Effector memory CD4-positive, alpha-beta T cell (primary cell): ENCODE data around the gene PTPRR.

Source experiments
- DNase-seq, 3 donors: peaks; one replicate each; pipeline ENCODE4 v3.0.0-alpha.2; 2020
- H3K27ac ChIP-seq: 2 replicates; pipeline ENCODE4 v1.7.0; 2013; ENCODE audit warnings: mild to moderate bottlenecking, low read length, moderate library complexity; ENCODE audit not compliant: insufficient read depth, poor library complexity, severe bottlenecking
- H3K27me3 ChIP-seq: replicated peaks from 2 replicates; pipeline ENCODE4 v1.7.0; 2013; ENCODE audit warnings: mild to moderate bottlenecking, low read length; ENCODE audit not compliant: insufficient read depth, control insufficient read depth, poor library complexity, severe bottlenecking
- H3K36me3 ChIP-seq: 2 replicates; pipeline ENCODE4 v1.7.0; 2013; ENCODE audit warnings: mild to moderate bottlenecking, low read length, moderate library complexity; ENCODE audit not compliant: control insufficient read depth, insufficient read depth
- H3K4me1 ChIP-seq: 2 replicates; pipeline ENCODE4 v1.7.0; 2013; ENCODE audit warnings: low read length, mild to moderate bottlenecking; ENCODE audit not compliant: control insufficient read depth, insufficient read depth, poor library complexity, severe bottlenecking
- H3K4me3 ChIP-seq: 2 replicates; pipeline ENCODE4 v1.7.0; 2013; ENCODE audit warnings: low read length, low read depth, mild to moderate bottlenecking; ENCODE audit not compliant: insufficient read depth, poor library complexity, severe bottlenecking
- H3K9me3 ChIP-seq: 2 replicates; pipeline ENCODE4 v1.7.0; 2013; ENCODE audit warnings: mild to moderate bottlenecking, low read length, moderate library complexity; ENCODE audit not compliant: control insufficient read depth

The PTPRR gene

DNA sequence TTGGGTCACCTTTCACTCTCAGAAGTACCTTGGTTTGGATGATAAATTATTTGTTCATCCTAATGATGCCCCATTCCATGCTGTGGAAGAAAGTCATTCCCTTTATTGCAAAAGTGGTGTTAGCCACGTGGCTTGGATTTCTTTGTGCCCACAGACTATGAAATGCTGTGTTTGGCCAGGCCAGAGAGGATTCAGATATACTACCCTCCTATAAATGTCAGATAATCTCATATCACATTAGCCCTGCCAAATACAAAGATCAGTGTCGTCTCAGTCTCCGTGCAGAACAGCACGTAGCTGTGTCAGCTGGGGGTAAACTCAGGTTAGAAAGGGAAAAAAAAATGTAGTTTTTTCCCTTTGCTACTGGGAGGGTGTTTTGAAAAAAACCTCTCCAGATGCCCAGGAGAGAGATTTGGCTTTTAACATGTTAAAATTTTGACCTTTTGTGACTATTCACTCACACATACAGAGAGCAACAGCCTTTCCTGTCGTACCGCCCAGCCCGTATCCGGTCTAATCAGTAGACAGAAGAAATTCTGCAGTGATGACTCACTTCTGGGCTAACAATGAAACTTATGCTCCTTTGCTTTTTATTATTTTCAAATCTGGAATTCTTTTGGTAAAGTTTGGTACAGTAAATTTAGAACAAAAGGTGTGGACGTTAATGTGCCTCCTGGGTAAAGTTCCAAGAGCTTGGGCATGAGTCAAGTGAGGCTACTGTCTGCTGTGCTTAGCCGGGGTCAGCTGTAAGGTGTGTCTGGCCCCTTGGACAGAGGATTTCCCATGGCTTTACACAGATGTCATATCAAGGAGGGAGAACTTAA is 274.8 kb downstream of the PTPRR start:
- Histone ChIP-seq H3K27ac (no peak overlapping the region), H3K36me3 (no peaks in the 10 kb centered on the region), H3K4me3 (no peak overlapping the region), H3K9me3 (no peaks in the 10 kb centered on the region), H3K27me3 (no peaks in the 10 kb centered on the region), H3K4me1 (no peaks in the 10 kb centered on the region)
- DNase-seq = no peak

DNA sequence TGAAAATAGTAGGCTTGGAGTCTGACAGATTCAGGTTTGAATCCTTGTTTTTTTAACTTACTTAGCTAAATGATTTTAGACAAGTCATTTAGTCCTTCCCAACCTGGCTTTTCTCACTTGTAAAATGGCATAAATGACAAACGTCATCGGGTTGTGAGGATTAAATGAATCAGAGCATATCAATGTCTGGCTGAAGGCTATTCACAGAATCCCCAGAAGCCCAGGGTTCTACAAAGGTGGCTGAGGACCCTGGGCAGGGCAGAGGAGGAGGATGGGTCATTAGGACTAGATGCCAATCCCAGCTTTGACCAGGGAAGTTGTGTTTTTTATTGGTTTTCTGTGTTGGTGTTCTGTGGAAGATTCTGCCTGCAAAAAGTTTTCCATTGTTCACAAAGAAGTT is 275.7 kb downstream of the PTPRR start:
- no peak overlapping the region for H3K27ac ChIP-seq
- H3K9me3 ChIP-seq = no peaks in the 10 kb centered on the region
- H3K4me1 ChIP-seq = no peaks in the 10 kb centered on the region
- DNase-seq = no peak
- no peak overlapping the region for H3K4me3 ChIP-seq
- H3K36me3 ChIP-seq = no peaks in the 10 kb centered on the region
- H3K27me3 ChIP-seq = no peaks in the 10 kb centered on the region

DNA sequence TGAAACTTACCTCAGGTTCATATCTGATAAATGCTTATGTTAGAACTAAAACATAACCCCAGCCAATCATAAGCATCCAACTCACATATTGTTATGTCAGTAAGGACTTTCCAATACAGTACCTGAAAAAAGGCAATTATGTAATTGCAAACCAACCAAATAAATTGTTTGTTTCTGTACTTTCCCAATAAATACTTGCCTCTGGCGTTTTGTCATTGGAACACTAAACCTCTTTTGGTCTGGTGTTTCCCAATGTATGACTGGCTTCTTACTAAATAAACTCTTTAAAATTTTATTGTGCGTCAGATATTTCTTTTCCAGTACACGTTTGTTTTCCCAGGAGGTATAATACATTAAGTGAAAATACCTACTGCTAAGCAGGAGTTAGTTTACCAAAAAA is 276.6 kb downstream of the PTPRR start:
- Histone ChIP-seq H3K36me3 (no peaks in the 10 kb centered on the region), H3K27me3 (no peaks in the 10 kb centered on the region), H3K4me1 (no peaks in the 10 kb centered on the region), H3K9me3 (no peaks in the 10 kb centered on the region), H3K4me3 (no peak overlapping the region), H3K27ac (no peak overlapping the region)
- DNase-seq = no peak

DNA sequence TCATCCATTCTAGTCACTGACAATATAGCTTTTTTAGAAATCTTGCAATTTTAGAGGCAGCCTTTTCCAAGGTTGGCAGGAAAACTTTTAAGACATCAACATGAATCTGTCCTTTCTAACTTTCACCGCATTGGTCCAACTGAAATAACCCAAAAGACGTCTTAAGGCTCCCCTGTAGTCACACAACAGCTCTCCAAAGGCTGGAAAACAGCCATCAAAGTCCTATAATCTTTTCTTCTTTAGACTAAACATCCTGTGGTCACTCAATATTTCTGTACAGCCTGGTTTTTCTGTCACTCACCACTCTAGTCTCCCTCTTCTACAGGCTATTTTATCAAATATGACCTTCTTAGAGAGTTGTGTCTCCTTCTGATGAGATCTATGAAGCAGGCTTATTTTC is 278.8 kb downstream of the PTPRR start:
- no peak for DNase-seq
- no peak overlapping the region for H3K27ac ChIP-seq
- H3K4me1 ChIP-seq = no peaks in the 10 kb centered on the region
- no peaks in the 10 kb centered on the region for H3K27me3 ChIP-seq
- H3K4me3 ChIP-seq = no peak overlapping the region
- no peaks in the 10 kb centered on the region for H3K36me3 ChIP-seq
- no peaks in the 10 kb centered on the region for H3K9me3 ChIP-seq

DNA sequence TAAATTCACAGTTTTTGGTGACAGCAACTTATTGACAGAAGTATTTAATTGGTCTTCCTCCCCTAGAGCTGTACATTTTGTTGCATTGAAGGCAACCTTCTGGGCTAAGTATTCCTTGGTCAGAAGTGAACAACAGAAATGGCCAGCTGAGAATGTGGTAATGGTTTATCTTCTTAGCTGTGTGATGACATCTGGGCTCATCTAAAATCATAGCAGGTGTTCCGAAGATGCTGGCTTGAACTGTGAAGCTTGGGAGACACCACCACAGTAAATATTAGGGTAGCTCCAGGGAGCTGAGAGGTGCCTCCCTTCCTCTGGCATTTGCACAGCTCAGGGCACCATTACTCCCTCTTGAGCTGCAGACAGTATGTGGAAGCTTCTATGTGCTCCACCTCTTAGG is 279.6 kb downstream of the PTPRR start:
- no peak for DNase-seq
- H3K4me1 ChIP-seq = no peaks in the 10 kb centered on the region
- H3K4me3 ChIP-seq = no peak overlapping the region
- no peaks in the 10 kb centered on the region for H3K27me3 ChIP-seq
- no peak overlapping the region for H3K27ac ChIP-seq
- H3K36me3 ChIP-seq = no peaks in the 10 kb centered on the region
- H3K9me3 ChIP-seq = no peaks in the 10 kb centered on the region

DNA sequence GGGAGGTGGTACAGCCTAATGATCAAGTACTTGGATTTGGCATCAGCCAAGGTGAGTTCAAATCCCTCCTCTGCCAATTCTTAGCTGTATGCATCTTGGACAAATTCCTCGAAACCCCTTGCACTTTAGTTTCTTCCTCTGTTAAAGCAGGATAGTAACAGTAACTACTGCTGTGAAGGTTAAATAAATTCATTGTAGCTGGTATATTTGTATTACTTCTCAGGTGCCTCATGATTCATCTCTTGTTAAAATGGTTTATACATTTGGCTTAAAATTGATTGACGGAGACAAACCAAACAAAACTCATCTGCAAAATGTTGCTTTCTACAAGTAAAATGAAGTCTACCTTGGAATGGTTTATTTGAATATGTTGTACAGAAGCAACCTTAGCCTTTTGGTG is 281.0 kb downstream of the PTPRR start:
- Histone ChIP-seq H3K27ac (no peak overlapping the region), H3K36me3 (no peaks in the 10 kb centered on the region), H3K4me1 (no peaks in the 10 kb centered on the region), H3K9me3 (no peaks in the 10 kb centered on the region), H3K27me3 (no peaks in the 10 kb centered on the region), H3K4me3 (no peak overlapping the region)
- DNase-seq = no peak

DNA sequence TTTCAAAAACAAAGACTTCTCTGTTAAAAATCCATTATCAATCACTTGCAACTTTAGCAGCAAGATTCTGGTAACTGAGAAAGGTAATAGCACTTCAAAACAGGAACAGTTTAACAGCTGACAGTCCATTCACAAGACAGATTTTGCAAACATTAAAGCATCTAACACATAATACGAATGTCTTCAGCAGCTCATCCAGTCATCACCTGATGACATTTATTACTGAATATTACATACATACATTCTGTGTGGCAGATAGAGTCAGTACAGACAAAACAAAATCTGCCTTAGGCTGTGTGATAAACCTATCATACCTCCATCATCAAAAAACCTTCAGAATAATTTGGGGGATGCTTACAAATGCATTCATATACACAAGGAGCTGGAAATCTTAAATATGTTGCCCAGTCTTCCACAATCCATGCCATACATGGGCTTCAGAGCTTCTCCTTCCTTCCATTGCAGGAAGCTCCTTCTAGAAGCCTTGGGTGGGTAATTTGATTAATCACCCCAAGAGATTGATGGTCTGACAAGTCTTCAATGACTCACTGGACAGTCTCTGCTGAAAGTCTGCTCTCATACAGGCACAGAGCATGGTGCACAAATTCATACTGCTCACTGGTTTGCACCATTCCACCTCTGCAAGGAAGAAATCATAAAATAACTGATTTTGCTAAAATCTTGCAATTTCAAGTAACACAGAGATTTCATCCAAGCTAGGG is 281.7 kb downstream of the PTPRR start:
- DNase-seq = no peak
- Histone ChIP-seq H3K9me3 (no peaks in the 10 kb centered on the region), H3K36me3 (no peaks in the 10 kb centered on the region), H3K4me1 (no peaks in the 10 kb centered on the region), H3K27me3 (no peaks in the 10 kb centered on the region), H3K4me3 (no peak overlapping the region), H3K27ac (no peak overlapping the region)

DNA sequence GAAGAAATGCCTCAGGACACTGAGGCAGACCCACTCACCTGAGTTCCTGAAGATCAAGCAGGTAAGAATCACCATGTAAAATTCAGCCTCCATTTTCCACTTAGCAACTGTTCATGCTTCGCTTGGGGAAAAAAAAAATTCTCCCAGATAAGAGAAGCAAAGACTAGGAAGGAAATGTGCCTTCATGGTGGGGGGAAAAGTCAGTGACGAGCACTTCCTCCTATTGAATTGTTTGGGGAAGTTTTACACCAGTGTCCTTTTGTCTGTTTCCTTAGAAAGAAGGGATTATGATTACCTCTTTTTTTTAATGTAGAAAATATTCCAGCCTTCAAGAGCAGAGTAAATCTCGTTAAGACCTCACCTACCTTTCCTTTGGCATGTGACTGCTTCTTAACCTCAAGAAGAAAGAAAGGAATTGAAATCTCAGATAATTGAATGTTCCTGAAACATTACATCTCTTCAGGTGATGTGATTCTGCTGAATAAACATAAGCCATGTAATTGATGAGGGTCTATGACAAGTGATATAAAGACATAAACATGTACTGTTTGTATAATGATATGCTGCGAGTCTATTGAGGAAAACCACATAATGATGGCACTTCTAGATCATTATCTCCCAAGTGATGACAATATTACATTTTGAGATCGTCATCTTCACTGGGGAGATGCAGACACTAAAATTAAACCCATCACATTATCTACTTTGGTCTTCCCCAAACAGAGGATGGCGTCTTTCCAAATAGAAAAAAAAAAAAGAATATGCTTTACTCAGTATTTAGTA is 283.0 kb downstream of the PTPRR start, which contains the start of gene PTPRB:
TSS of gene PTPRB (minus strand) at position 127 of the 783 bp plus-strand sequence. CDS start at position 93, 34 bp downstream.
- Histone ChIP-seq H3K9me3 (no peaks in the 10 kb centered on the region), H3K4me1 (no peaks in the 10 kb centered on the region)

DNA sequence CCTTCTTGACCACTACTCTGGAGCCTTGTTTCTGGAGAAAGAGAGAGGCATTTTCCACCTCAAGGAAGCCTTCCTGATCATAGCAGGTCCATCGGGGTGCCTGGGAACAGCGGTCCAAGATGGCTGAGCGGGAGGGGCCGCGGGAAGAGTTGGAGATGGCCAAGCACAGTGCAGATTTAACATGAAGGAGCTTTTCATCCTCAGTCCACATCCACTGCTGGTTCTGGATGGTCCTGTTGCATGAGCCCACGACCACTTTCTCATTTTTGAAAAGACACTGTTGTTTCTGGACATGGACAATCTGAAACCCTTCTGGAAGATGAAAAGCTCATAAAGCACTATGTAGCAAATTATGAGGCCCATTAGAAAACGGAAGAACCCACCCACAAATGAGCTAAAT is 284.8 kb downstream of the PTPRR start:
- no peaks in the 10 kb centered on the region for H3K4me1 ChIP-seq
- H3K27me3 ChIP-seq = no peaks in the 10 kb centered on the region
- H3K9me3 ChIP-seq = no peaks in the 10 kb centered on the region
- no peaks in the 10 kb centered on the region for H3K36me3 ChIP-seq
- no peak for DNase-seq
- H3K4me3 ChIP-seq = no peak overlapping the region
- H3K27ac ChIP-seq = no peak overlapping the region

More for the DNA sequence above, 283.0 kb downstream of the PTPRR start, which contains the start of gene PTPRB:
- Histone ChIP-seq H3K4me3 (no peak within 1 kb of the TSS), H3K36me3 (no peaks in the 10 kb centered on the region), H3K27me3 (no peaks in the 10 kb centered on the region), H3K27ac (no peak within 1 kb of the TSS)
- DNase-seq = no peak
